Stimulated activated CD4-positive, alpha-beta T cell treated with anti-CD3 and anti-CD28 coated beads, Interleukin-1b, Interleukin-23, amount 100 ng/mL, for 1 hour (primary cell): ENCODE measurements around the gene COL23A1.
"Not testable (repeated sequence)": the region's sequence is repeated elsewhere in the genome, so short reads cannot be mapped to it uniquely, and the experiment has no call there.

ENCODE experiments used
- DNase-seq, 2 donors: peaks; one replicate each; pipeline ENCODE4 v3.0.0-alpha.2; 2020; ENCODE audit warnings: low read depth in 2 of 2

COL23A1 gene

GRCh38 chr5:178322736-178323540 lies 267.3 kb downstream of the COL23A1 start:
- no peak for DNase-seq

- DNase-seq, result no peak
These were observed 269.8 kb downstream of the COL23A1 start for GRCh38 chr5:178320281-178320855.

DNA sequence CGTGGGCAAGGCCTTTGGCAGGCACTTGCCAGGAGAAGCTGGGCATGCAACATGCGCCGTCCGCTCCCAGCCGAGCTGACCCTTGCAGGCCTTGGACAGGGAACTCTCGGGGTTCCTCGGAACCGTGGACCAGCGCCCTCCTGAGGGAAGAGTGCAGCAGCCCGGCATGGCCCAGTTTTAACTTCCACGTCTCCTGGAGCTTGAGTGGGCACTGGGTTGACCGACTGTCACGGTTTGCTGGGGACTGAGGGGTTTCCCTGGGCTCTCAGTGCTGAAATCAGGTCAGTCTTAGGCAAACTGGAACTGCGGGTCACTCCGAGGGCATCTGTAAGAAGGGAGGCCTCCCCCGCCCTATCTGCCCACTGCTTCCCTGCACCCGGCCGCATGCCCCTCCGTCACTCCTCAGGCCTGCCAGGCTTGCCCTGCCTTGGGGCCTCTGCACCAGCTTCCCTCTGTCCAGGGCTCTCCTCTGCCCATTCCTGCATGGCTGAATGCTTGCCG lies 270.6 kb downstream of the COL23A1 start:
- DNase-seq, result no peak

DNA sequence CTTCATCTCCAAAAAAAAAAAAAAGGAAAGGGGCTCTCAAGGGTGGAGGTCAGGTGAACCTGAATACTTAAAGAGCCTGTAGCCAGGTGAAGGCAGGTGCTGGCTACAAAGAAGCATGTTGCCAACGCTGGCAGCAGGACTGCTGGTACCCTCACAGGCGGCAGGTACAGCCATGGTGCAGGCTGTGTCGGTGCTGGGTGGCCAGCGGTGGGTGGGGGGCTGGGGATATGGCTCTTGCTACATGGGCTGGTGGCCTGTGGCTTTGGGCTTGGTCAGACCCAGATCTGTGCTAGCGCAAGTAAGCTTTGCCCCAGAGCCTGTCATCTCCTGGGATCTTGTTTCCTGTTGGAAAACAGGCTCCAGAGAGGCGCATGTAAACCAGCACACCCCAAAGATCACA lies 271.3 kb downstream of the COL23A1 start:
- no peak for DNase-seq

DNA sequence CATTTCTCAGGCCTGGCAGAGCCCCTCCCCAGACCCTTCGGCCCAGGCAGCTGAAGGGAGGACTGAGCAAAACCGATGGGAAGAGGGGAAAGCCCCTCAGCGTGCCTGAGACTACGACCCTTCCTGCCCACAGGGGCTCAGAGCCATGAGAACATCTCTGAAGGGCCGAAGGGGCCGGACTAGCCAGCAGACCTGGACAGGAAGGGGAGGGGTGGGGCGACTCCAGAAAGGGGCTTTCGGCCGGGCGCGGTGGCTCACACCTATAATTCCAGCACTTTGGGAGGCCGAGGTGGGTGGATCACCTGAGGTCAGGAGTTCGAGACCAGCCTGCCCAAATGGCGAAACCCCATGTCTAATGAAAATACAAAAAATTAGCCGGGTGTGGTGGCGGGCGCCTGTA lies 271.8 kb downstream of the COL23A1 start:
- DNase-seq, result no peak

DNA sequence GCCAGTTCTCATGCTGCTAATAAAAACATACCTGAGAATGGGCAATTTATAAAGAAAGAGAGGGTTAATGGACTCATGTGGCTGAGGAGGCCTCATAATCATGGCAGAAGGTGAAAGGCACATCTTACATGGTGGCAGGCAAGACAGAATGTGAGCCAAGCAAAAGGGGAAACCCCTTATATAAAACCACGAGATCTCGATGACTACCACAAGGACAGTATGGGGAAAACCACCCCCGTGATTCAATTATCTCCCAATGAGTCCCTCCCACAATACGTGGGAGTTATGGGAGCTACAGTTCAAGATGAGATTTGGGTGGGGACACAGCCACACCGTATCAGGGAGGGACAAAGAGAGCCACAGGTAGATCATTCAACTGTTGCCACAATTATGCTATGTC lies 272.5 kb downstream of the COL23A1 start:
- DNase-seq, result not testable (repeated sequence)

DNA sequence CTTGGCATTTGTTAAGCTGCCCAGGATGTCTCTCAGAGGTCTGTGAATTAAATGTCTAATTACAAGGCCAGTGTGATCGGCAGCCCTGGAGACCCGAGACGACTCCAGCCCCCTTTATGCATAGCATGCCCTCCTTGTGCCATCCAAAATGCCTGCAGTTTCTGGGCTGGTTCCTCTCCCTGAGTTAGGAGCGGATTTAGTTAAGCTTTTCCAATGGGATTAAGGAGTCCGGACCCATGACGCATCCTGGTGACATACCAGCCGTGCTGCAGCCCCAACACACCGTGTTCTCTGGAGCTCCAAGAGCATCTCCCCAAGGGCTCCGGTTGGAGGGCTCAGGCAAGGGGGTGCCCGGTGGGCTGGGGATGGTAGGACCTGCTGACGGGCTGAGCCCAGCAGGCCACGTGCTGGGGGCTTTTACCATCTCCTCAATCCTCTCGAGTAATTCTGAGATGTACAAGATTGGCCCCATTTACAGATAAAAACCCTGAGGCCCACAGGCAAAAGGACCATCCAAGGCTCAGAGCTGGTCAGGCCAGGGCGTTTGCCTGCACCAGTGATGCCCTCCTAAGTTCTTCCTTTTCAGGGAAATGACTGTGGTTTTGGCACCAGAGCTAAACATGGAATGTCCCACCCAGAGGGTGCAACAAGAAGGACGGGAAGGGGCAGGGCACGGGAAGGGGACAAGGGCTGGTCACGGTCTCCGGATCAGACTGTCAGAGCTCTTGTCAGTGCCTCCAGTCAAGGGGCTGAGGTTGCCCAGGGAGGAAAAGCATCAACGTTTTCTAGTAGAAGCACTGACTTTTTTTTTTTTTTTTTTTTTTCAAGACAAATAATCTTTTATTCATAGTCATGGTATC lies 275.0 kb downstream of the COL23A1 start:
- no peak for DNase-seq

- no peak for DNase-seq
These were observed 276.0 kb downstream of the COL23A1 start for GRCh38 chr5:178314061-178314660.

GRCh38 chr5:178313316-178313715 lies 276.9 kb downstream of the COL23A1 start:
- DNase-seq, result no peak

GRCh38 chr5:178312880-178313282 lies 277.3 kb downstream of the COL23A1 start:
- no peak for DNase-seq

GRCh38 chr5:178310130-178310865 lies 279.9 kb downstream of the COL23A1 start:
- DNase-seq, result no peak

DNA sequence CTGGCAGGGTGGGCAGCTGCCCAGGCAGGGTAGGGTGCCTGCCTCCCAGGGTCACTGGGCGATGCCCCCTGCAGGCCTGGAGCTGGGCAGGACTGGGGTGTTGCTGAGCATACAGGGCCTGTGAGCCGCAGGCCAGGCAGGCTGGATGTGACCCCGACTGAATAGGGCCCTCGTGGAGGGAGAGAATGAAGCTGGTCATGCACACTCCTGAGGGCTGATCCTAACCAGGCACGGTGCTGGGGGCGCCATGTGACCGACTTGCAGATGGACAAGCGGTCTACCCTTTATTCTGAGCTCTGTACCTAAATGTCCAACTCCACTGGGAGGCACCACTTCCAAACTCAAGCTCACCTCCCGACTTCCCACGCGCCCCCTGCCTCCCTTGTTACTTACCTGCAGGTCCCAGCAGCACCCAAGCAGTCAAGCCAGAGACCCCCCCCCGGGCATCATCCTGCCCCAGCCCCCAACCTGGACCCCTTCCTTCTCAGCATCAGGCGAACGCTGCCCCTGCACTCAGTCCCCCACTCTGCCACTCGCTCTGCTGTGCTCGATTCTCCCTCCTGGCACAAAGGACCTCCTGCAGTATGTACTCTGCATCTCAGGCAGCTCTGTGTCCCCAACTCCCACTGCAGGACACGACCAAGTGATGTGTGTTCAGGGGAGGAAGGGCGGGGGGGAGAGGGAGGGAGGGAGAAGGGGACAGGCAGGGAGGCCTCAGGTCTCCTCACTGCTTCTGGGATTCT lies 280.8 kb downstream of the COL23A1 start:
- no peak for DNase-seq

GRCh38 chr5:178308541-178309092 lies 281.6 kb downstream of the COL23A1 start:
- no peak for DNase-seq

- DNase-seq, result no peak
These were observed 282.7 kb downstream of the COL23A1 start for GRCh38 chr5:178307267-178308045.

DNA sequence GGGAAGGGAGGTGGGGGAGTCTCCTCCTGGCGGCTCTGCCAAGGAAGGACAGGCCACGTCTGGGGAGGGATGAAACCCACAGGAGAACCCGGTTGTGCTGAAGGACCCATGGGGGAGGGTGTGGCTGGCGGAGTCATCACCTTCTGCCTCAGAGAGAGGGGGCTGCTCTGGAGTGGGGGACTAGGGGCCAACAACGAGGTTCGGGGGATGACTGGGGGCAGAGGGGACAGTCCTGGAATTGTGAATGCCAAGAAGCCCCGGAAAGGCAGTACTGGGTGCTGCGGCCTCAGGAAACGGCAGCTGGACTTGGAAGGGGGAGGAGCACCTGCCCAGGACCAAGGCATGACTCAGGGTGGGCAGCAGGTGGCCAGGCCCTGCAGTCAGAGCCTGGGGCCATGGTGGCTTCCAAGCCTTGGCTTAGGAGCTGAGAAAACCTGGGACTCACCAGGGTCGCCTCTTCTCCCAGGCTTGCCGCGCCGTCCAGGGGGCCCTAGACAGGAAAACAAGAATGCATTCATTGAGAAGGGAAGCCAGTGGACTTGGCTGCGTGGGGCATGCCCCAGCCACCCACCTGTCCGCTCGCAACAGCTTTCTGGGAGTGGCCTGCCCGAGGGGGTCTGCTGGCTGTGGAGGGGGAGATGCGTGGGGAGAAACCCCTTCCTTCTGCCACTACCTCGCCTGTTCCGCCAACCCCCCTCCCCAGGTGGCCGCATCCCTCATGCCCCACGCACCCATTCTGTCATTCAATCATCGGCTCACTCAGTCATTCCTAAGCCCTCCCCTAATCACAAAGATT lies 283.6 kb downstream of the COL23A1 start:
- no peak for DNase-seq

DNA sequence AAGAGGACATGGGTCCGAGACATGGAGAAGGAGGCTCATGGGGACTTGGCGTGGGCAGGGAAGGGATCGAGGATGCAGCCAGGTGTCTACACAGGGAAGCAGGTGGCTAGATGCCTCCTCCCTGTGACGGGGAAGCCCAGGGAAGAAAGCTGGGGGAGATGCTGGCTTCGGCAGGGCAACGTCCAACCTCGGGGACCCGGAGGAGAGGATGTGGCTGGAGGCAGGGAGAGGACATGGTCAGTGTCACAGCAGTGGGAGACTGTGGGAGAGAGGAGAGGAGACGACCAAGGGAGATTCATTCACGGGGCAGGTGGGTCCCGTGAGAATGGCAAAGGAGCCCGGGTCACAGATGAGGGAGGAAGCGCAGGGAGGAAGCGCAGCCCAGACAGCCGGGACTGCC lies 284.4 kb downstream of the COL23A1 start:
- DNase-seq, result no peak

DNA sequence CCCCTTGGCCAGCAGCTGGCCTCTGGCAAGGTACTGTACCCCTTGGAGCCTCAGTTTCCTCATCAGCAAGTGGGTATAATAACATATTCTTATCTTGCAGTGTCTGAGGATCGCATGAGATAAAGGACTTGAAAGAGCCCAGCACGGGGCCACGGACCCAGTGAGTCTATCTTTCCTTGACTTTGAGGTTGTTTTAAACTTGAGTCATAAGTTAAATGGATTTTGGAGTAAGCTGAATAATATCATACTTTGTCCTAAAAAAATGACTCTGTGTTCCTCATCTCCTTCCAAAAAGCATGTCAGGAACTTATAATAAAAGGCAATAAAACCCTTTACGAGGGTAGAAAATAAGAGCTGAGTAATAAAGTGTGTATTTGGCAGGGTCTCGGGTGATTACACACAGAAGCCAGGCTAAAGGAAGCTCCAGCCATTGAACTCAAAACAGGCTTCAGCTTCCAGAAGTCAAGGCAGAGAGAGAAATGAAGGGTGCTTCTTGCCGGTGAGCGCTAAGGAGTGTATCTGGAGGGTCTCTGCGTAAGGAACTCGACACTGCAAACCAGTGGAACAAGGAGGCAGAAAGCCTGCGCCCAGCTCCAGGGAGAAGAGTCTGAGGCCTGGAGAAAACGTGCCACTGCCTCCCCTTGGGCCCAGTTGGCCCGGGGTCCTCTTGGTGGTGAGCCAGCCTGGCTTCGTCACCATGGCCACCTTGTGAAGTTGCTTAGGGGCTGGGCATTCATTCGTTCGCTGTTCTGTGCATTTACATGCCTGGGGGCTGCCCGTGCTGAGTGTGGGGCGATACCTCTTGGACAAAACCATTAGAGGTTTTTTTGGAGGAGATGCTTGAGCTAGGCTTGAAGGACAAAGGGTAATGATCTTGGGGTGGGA lies 285.2 kb downstream of the COL23A1 start:
- DNase-seq, result no peak

DNA sequence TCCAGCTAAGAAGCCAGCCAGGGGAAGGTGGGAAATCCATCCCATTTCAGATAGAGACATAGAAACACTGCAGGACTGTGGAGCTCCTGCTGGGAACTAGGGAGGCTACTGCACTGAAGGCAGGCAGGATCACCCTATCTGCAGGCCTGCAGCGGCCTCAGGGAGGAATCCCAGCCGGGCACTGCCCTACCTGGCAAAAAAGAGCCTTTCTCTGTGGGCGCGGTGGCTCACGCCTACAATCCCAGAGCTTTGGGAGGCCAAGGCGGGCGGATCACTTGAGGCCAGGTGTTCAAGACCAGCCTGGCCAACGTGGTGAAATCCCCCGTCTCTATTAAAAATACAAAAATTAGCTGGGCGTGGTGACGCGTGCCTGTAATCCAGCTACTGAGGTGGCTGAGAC lies 286.2 kb downstream of the COL23A1 start:
- no peak for DNase-seq
